Measurements from ENCODE around the gene MGMT. TPM values are rescaled to one million over a fixed set of nuclear protein-coding genes. Genes with fewer than 3 reads are reported as not detected.

MGMT gene
- total RNA-seq, 2 donors from 2014 or later, result 28.6 to 33.7 TPM

- peak; percentile 34 for DNase-seq
- Histone ChIP-seq H3K27ac (ENCODE audit: low read depth, low read length) (no peak overlapping the region), H3K4me1 (ENCODE audit: control insufficient read depth, insufficient read depth, low read length) (peaks cover 23% of the 10 kb centered on the region), H3K36me3 (ENCODE audit: control insufficient read depth, insufficient read depth, low read length) (no peaks in the 10 kb centered on the region), H3K9me3 (ENCODE audit: control insufficient read depth, low read length) (no peaks in the 10 kb centered on the region), H3K4me3 (ENCODE audit: low read length) (no peak overlapping the region), H3K27me3 (ENCODE audit: control insufficient read depth, insufficient read depth, low read length, poor library complexity, severe bottlenecking) (no peaks in the 10 kb centered on the region), H3K9ac (ENCODE audit: extremely low read depth, low read length, poor library complexity, severe bottlenecking) (no peak overlapping the region)
- WGBS, 2 experiments (ENCODE audit: insufficient coverage in 1 of 2, insufficient read length in 1 of 2), result 86 to 91% methylated on average over 5 to 7 of the region's 7 CpGs
- peak overlapping the region; percentile 59 for H3K27ac Mint-ChIP-seq
- no peak overlapping the region for H3K4me3 Mint-ChIP-seq
- H3K27me3 Mint-ChIP-seq (ENCODE audit: insufficient read depth), result no peaks in the 10 kb centered on the region
- H3K9me3 Mint-ChIP-seq, result no peaks in the 10 kb centered on the region
- TF ChIP-seq CTCF (conservative IDR thresholded peaks at IDR 0.05), result no peak
- H3K4me1 Mint-ChIP-seq, result peaks cover 39% of the 10 kb centered on the region
- peaks cover 12% of the 10 kb centered on the region for H3K36me3 Mint-ChIP-seq (ENCODE audit: low read depth)
Measured at GRCh38 chr10:129709101-129709500, 242.1 kb downstream of the MGMT start.

GRCh38 chr10:129709627-129710509 is 242.8 kb downstream of the MGMT start:
- DNase-seq, result peak; percentile 50
- no peaks in the 10 kb centered on the region for H3K27me3 Mint-ChIP-seq (ENCODE audit: insufficient read depth)
- H3K27ac Mint-ChIP-seq, result peak overlapping the region; percentile 89
- WGBS, 2 experiments (ENCODE audit: insufficient coverage in 1 of 2, insufficient read length in 1 of 2), result 89 to 91% methylated on average over 9 to 16 of the region's 16 CpGs
- no peak for TF ChIP-seq CTCF (conservative IDR thresholded peaks at IDR 0.05)
- H3K4me3 Mint-ChIP-seq, result peak overlapping the region; percentile 36
- H3K9me3 ChIP-seq (ENCODE audit: control insufficient read depth, low read length), result no peaks in the 10 kb centered on the region
- peak overlapping the region; percentile 66 for H3K4me3 ChIP-seq (ENCODE audit: low read length)
- peaks cover 39% of the 10 kb centered on the region for H3K4me1 Mint-ChIP-seq
- H3K9ac ChIP-seq (ENCODE audit: extremely low read depth, low read length, poor library complexity, severe bottlenecking), result no peak overlapping the region
- H3K4me1 ChIP-seq (ENCODE audit: control insufficient read depth, insufficient read depth, low read length), result peaks cover 23% of the 10 kb centered on the region
- peaks cover 12% of the 10 kb centered on the region for H3K36me3 Mint-ChIP-seq (ENCODE audit: low read depth)
- no peaks in the 10 kb centered on the region for H3K36me3 ChIP-seq (ENCODE audit: control insufficient read depth, insufficient read depth, low read length)
- no peak overlapping the region for H3K27ac ChIP-seq (ENCODE audit: low read depth, low read length)
- no peaks in the 10 kb centered on the region for H3K9me3 Mint-ChIP-seq
- H3K27me3 ChIP-seq (ENCODE audit: control insufficient read depth, insufficient read depth, low read length, poor library complexity, severe bottlenecking), result no peaks in the 10 kb centered on the region

- no peaks in the 10 kb centered on the region for H3K27me3 ChIP-seq (ENCODE audit: control insufficient read depth, insufficient read depth, low read length, poor library complexity, severe bottlenecking)
- peaks cover 39% of the 10 kb centered on the region for H3K4me1 Mint-ChIP-seq
- peaks cover 23% of the 10 kb centered on the region for H3K4me1 ChIP-seq (ENCODE audit: control insufficient read depth, insufficient read depth, low read length)
- peak overlapping the region; percentile 89 for H3K27ac Mint-ChIP-seq
- no peak overlapping the region for H3K27ac ChIP-seq (ENCODE audit: low read depth, low read length)
- no peaks in the 10 kb centered on the region for H3K27me3 Mint-ChIP-seq (ENCODE audit: insufficient read depth)
- peak overlapping the region; percentile 36 for H3K4me3 Mint-ChIP-seq
- H3K36me3 ChIP-seq (ENCODE audit: control insufficient read depth, insufficient read depth, low read length), result no peaks in the 10 kb centered on the region
- no peaks in the 10 kb centered on the region for H3K9me3 ChIP-seq (ENCODE audit: control insufficient read depth, low read length)
- peak; percentile 51 for DNase-seq
- H3K9me3 Mint-ChIP-seq, result no peaks in the 10 kb centered on the region
- WGBS, 2 experiments (ENCODE audit: insufficient coverage in 1 of 2, insufficient read length in 1 of 2), result 82 to 85% methylated on average over 2 to 4 of the region's 4 CpGs
- H3K36me3 Mint-ChIP-seq (ENCODE audit: low read depth), result peaks cover 12% of the 10 kb centered on the region
- TF ChIP-seq CTCF (conservative IDR thresholded peaks at IDR 0.05), result no peak
- H3K9ac ChIP-seq (ENCODE audit: extremely low read depth, low read length, poor library complexity, severe bottlenecking), result no peak overlapping the region
- peak overlapping the region; percentile 66 for H3K4me3 ChIP-seq (ENCODE audit: low read length)
Measured at GRCh38 chr10:129710510-129710847, 243.4 kb downstream of the MGMT start.

All from endodermal cell (in vitro differentiated cells).